Endothelial cell of coronary artery (primary cell): ENCODE data around the gene CDYL. TPM values are rescaled to one million over a fixed set of nuclear protein-coding genes. Genes with fewer than 3 reads are reported as not detected.

Experiments used
- total RNA-seq: library from RNA; depleted of rRNA; stranded (reverse); fragments of >200 nt; gene quantifications from 2 replicates; pipeline ENCODE4 v1.2.3, GENCODE V29; 2014

CDYL gene
- 26.9 and 30.4 TPM in 2 replicates for total RNA-seq

GRCh38 chr6:4776131-4776492, at the start of gene CDYL:
TSS of gene CDYL (plus strand) at chr6:4776404. CDS start at chr6:4776784, 380 bp downstream.

DNA sequence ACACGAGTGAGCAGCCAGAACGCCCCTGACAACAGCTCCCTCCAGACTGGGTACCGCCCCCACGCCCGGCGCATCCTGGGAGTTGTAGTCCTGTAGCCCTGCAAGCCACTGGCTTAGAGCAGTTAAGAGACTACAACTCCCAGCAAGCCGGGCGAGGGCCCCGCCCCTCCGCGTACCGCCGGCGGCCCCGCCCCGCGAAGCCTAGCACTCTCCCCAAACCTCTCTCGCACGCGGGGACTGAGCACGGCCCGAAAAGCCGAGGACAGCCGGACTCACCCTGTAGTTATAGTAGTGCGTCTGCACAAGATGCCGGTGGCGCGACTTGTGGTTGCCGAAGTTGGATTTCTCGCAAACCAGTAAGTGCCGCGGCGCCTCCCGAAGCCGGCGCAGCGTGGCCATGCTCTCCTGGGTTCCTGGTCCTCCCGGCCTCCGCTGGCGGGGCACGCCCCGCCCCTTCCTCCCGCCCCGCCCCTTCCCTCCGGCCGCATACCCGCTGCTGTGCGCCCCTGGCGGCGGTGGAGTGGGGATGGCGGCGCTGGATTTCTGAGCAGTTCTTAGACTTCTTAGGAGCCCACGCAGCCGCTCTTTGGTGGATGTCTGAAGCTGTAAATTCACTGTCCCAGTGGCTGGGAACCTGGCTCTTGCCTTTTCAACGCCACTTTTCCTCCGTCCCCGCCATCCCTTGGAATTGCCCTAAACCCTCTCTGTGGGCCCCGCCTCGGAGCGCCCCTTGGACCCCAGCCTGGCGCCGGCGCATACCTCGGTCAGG, 227.6 kb downstream of the CDYL start, which contains the start of gene RPP40:
RPP40 (minus strand) TSS at position 434 of the 769 bp plus-strand sequence; CDS start at position 399, 35 bp downstream.

Other genes with a start within 250 kb of the CDYL start
- 12.3 and 16.3 TPM in 2 replicates for gene RPP40, start 227.6 kb downstream of the CDYL start, total RNA-seq